HL-60 (cell line): ENCODE measurements around the gene EGLN1.

Experiments used
- CTCF ChIP-seq: IDR thresholded peaks from one replicate; pipeline ENCODE4 v1.5.1; 2011; ENCODE audit warnings: low read length, control low read depth, inconsistent platforms; ENCODE audit not compliant: insufficient read depth
- GABPA ChIP-seq: IDR thresholded peaks from 2 replicates; pipeline ENCODE4 v1.6.1; 2012; ENCODE audit warnings: low read depth
- POLR2AphosphoS5 ChIP-seq: IDR thresholded peaks from 2 replicates; pipeline ENCODE4 v1.6.1; 2012; ENCODE audit warnings: low read depth
- REST ChIP-seq: IDR thresholded peaks from 2 replicates; pipeline ENCODE4 v1.6.1; 2012; ENCODE audit warnings: low read depth; ENCODE audit not compliant: insufficient replicate concordance

DNA sequence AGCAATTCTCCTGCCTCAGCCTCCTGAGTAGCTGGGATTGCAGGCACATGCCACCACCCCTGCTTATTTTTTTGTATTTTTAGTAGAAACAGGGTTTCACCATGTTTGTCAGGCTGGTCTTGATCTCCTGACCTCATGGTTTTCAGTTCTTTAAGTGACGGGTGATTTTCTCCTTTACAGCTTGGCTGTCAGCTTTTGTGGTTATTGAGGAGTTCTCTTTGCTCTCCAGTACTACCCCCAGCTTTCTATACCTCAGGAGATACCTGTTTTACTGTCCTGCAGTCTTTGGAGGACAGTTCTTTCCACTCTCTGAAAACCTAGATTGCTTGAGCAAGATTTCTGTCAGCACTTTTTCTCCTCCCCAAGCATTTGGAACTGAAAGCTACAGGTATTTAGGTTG, 45.9 kb upstream of the EGLN1 start:
- no peak for TF ChIP-seq CTCF
- TF ChIP-seq POLR2AphosphoS5, result no peak
- no peak for TF ChIP-seq GABPA
- no peak for TF ChIP-seq REST
